Measurements from ENCODE around the gene IGSF9B.

GRCh38 chr11:133922078-133922870, 34.5 kb downstream of the IGSF9B start:
- TF ChIP-seq CTCF (IDR thresholded peaks at IDR 0.05; ENCODE audit: low read depth, low read length) (no peak), EZH2phosphoT487 (IDR thresholded peaks at IDR 0.05; ENCODE audit: low read depth) (no peak)

All from OCI-LY3 (cell line).